GM18873 (cell line): Measurements from ENCODE around the gene CCDC152.

Experiments
- ATAC-seq: cut with Tn5 transposase; IDR thresholded peaks from one replicate; pipeline ENCODE4 v1.9.1; 2021; ENCODE audit warnings: mild to moderate bottlenecking, moderate library complexity, moderate number of reproducible peaks; ENCODE audit not compliant: unreplicated experiment, low FRiP score

CCDC152 gene

DNA sequence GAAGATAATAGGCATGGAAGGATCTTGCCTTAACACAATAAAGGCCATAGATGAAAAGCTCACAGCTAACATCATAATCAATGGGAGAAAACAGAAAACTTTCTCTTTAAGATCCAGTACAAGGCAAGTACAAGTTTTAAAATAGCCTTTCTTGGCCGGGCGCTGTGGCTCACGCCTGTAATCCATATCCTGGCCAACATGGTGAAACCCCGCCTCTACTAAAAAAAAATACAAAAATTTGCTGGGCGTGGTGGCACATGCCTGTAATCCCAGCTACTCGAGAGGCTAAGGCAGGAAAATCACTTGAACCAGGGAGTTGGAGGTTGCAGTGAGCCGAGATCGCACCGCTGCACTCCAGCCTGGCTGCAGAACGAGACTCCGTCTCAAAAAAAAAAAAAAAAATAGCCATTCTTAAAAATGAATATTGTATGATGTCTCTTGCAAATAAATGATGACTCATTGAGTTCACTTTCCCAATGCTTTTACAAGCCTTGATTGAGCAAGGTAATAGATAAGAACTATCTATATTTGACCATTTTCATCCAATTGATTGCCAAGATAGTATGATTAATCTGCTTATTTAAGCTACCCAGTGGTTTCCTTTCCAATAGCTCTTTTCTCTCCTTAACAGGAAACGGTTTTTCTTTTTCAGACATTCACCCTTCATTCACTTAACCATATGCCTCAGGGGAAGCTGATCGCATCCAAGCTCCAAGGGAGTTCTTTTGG, 15.8 kb downstream of the CCDC152 start:
- no peak for ATAC-seq

GRCh38 chr5:42779083-42779482, 22.5 kb downstream of the CCDC152 start:
- ATAC-seq: no peak

GRCh38 chr5:42781584-42781983, 25.0 kb downstream of the CCDC152 start:
- ATAC-seq: no peak

DNA sequence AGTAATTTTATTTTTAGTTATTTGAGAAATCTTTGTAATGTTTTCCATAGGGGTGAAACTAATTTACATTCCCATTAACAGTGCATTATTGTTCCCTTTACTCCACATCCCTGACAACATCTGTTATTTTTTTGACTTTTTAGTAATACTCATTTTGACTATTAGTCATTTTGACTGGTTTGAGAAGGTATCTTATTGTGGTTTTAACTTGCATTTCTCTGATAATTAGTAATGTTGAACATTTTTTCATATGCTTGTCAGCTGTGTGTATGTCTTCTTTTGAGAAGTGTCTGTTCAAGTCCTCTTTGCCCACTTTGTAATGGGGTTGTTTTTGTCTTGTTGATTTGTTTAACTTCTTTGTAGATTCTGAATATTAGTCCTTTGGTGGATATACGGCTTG, 27.5 kb downstream of the CCDC152 start:
- no peak for ATAC-seq

DNA sequence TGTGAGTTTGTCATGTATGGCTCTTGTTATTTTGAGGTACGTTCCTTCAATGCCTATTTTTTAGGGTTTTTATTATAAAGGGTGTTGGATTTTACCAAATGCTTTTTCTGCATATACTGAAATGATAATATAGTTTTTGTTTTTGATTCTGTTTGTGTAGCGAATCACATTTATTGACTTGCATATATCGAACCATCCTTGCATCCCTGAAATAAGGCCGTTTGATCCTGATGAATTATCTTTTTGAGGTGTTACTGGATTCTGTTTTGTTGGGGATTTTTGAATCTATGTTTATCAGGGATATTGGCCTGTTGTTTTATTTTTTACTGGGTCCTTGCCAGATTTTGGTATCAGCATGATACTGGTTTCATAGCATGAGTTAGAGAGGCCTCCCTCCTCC, 29.1 kb downstream of the CCDC152 start:
- ATAC-seq: no peak

DNA sequence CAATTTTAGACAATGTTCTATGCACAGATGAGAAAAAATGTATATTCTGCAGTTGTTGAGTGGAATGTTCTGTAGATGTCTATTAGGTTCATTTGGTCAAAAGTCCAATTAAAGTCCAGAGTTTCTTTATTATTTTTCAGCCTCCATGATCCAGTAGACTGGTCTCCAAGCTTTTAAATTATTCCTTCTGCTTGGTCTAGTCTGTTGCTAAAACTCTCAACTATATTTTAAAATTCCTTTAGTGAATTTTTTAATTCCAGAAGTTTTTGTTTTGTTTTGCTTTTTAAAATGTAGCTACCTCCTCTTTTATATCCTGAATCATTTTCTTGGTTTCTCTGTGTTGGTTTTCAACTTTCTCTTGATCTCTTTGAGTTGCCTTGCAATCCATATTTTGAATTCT, 30.5 kb downstream of the CCDC152 start:
- ATAC-seq: no peak

- no peak for ATAC-seq
Observed at GRCh38 chr5:42787845-42788244, 31.2 kb downstream of the CCDC152 start.

DNA sequence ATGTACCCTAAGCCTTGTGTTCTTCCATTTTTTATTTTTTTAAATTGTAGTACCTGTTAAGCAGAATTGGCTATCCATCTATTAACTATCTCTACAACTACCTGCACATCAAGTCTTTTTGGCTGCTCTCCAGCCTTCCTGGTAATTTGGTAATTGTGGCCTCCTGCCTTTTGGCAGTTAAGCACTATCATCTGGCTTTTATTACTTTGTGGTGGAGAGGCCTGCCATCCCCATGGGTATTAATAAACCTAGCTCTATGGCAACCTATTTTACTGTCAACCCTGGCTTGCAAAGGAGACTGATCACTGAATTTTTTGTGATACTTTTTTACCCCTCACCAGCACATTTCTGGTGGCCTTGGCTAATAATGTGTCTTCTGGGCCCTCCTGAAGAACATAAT, 34.5 kb downstream of the CCDC152 start:
- no peak for ATAC-seq

- no peak for ATAC-seq
Observed at GRCh38 chr5:42798284-42799240, 41.9 kb downstream of the CCDC152 start.

DNA sequence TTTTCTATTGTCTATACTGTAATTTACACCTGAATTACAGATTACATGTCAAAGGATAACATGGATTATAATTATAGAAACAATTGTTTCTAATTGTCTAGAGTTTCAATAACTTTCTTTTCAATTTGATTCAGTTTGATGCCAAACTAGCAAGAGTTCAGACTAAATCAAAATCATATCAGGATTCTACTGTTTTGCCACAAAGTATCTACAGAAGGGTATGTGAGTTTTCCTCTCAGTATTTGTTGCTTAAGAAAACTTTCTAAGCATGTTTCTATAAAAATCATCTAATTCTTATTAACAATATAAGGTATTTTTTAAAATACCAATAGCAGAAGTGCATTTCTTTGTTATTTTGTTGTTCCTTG, 42.6 kb downstream of the CCDC152 start:
- ATAC-seq: no peak

GRCh38 chr5:42799668-42800114, 43.1 kb downstream of the CCDC152 start:
- no peak for ATAC-seq

GRCh38 chr5:42800748-42801330, 44.2 kb downstream of the CCDC152 start:
- ATAC-seq: no peak

- no peak for ATAC-seq
Observed at GRCh38 chr5:42801516-42802166, 45.0 kb downstream of the CCDC152 start.

DNA sequence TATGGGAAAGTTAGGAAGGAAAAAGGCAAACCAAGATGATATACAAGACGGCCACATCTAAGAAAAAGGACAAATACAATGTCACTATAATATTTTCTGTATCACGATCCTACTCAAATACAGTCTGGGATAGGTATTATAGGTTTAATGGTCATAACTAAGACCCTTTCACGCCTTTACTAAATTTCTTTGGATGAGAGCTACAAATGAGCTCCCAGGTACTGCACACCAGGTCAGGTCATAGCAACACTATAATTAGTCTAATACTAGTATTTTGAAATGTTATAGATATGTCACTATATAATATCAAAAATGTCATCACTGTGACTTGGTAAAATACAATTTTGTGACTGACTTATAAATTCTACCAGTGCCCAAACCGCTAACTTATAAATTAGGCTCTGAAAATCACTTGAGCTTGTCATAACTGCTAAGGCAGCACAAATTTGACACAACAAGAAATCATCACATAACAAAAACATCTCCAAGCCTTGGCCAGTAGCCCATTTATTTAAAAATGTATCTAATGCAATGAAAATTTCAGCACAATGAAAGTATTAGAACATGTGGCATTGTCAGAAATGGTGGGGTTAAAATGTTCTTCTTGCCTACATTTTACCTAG, 48.2 kb downstream of the CCDC152 start:
- ATAC-seq: no peak

DNA sequence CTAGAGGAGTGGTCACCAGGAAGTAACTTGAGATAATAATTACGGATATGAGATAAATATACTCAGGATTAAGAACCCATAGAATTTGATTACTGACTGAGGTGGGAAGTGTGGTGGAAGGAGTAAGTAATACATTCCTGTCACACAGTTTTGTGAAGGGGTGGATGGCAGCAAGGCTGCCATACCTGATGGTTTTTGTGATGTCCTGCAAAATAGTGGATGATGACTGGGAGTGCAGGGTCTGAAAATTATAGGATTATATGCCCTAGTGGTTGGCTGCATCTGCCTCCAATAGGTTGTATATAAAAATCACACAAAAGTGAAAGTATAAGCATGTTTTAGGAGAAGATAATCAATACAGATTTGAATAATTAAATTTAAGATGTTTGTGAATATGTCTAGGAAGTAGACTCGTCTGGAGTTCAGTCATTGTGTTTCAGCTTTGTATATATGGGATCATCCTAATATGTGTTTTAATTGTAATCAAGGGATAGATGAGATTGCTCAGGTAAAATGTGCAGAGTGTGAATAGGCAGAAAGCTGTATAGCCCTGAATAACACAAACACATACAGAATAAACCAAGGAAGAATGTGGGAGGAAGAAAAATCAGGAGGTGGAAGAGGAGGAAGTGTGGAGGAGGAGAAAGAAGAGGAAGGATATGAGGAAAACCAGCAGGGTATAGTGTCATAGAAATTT, 49.5 kb downstream of the CCDC152 start:
- no peak for ATAC-seq

DNA sequence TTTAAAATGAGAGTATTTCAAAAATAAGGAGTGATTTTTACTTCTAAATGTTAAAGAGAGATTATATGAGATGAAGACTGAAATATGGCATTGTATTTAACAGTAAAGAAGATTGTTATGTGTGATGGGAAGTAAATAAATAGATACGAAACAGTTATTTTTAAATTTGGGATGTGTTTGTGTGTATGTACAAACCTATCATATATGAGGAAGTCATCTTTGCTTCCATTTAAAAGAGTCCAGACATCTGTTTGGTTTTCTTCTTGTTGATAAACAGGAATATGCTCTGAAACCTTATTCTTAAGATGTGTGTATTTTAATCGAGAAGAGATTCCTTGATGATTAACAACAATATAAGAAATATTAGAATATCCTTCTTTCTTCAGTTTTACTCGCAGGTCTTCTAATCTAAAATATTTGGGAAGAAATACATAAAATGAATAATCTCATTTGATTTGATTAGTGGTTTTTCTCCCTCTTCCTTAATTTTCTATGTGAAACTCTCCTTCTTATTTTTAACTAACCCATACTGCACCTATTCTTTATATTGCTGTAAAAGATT, 50.2 kb downstream of the CCDC152 start:
- no peak for ATAC-seq

GRCh38 chr5:42807722-42808447, 51.3 kb downstream of the CCDC152 start:
- ATAC-seq: no peak

DNA sequence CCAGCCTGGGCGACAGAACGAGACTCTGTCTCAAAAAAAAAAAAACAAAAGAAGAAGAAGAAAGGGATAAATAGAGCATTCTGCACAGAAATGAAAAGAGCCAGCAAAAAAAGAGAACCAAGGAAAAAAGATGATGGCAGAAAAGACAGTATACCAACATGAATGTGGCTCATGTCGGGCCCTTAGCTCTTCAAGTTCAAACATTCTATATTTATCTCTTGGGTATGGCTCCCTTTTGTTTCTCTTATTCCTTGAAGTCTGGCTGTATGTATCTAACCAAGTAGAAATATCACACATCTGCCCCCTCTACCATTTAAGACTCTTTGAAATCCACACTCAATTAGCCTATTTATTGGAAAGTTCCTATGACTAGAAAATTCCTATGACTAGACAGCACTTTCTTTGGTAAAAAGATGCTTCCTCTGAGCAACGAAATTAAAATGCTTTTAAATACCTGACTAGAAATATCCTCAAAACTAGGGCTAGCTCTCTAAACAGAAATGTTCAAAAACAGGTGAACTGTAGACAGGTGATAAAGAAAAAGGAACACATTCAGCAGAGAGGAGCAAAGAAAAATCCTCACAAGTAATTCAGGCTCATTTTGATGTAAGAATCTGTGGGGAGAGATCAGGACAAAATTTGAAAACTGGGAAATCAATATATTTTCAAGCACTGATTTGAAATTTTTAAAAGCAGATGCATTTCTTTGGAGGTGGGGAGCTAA, 52.4 kb downstream of the CCDC152 start:
- ATAC-seq: no peak
